Measurements from ENCODE around the gene TBC1D16.

Gene TBC1D16, protein sequence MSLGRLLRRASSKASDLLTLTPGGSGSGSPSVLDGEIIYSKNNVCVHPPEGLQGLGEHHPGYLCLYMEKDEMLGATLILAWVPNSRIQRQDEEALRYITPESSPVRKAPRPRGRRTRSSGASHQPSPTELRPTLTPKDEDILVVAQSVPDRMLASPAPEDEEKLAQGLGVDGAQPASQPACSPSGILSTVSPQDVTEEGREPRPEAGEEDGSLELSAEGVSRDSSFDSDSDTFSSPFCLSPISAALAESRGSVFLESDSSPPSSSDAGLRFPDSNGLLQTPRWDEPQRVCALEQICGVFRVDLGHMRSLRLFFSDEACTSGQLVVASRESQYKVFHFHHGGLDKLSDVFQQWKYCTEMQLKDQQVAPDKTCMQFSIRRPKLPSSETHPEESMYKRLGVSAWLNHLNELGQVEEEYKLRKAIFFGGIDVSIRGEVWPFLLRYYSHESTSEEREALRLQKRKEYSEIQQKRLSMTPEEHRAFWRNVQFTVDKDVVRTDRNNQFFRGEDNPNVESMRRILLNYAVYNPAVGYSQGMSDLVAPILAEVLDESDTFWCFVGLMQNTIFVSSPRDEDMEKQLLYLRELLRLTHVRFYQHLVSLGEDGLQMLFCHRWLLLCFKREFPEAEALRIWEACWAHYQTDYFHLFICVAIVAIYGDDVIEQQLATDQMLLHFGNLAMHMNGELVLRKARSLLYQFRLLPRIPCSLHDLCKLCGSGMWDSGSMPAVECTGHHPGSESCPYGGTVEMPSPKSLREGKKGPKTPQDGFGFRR

DNA sequence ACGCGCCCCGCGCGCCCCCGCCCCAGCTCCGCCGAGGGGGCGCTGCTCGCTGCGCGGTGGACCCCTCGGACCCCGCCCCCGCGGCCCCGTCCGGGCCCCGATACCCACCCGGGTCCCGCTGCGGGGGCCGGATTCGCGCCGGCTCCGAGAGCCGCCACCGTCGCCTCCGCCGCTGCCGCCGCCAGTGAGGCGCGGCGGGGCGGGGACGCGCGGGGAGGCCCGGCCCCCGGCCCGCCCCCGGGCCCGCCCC, at the start of gene TBC1D16:
Gene TBC1D16 (minus strand): TSS at position 186 of the 250 bp plus-strand sequence. CDS start 22,325 bp downstream, outside the sequence.
- TF ChIP-seq, protein P1, sequence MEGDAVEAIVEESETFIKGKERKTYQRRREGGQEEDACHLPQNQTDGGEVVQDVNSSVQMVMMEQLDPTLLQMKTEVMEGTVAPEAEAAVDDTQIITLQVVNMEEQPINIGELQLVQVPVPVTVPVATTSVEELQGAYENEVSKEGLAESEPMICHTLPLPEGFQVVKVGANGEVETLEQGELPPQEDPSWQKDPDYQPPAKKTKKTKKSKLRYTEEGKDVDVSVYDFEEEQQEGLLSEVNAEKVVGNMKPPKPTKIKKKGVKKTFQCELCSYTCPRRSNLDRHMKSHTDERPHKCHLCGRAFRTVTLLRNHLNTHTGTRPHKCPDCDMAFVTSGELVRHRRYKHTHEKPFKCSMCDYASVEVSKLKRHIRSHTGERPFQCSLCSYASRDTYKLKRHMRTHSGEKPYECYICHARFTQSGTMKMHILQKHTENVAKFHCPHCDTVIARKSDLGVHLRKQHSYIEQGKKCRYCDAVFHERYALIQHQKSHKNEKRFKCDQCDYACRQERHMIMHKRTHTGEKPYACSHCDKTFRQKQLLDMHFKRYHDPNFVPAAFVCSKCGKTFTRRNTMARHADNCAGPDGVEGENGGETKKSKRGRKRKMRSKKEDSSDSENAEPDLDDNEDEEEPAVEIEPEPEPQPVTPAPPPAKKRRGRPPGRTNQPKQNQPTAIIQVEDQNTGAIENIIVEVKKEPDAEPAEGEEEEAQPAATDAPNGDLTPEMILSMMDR (IDR thresholded peaks at IDR 0.05; ENCODE audit: control extremely low read depth, extremely low read depth, low read depth, missing control alignments), result no peak
- ChIA-PET POLR2A (no interaction called here), CTCF (no interaction called here)
- no peak for DNase-seq (ENCODE audit: extremely low spot score)

DNA sequence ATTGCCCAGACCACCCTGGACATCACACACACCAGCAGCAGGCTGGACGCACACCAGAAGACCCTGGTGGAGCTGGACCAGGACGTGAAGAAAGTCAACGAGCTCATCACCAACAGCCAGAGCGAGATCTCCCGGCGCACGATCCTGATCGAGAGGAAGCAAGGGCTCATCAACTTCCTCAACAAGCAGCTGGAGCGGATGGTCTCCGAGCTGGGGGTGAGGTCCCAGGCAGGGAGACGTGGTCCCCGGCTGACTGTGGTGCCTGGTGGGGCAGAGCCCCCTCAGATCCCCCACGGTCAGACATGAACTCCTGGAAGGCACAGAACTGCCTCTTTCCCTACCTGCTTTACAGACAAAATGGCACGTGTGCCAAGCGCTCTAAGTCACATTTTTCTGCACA, 49.1 kb upstream of the TBC1D16 start:
- ChIA-PET POLR2A (no interaction called here), CTCF (interaction anchor here (3.6 kb wide), 1 partner anchor 17 kb away, joined by 25 read pairs; the partner anchor contains the start of gene GAA)
- TF ChIP-seq, protein P1 (IDR thresholded peaks at IDR 0.05; ENCODE audit: control extremely low read depth, extremely low read depth, low read depth, missing control alignments), result no peak
- DNase-seq (ENCODE audit: extremely low spot score), result no peak

DNA sequence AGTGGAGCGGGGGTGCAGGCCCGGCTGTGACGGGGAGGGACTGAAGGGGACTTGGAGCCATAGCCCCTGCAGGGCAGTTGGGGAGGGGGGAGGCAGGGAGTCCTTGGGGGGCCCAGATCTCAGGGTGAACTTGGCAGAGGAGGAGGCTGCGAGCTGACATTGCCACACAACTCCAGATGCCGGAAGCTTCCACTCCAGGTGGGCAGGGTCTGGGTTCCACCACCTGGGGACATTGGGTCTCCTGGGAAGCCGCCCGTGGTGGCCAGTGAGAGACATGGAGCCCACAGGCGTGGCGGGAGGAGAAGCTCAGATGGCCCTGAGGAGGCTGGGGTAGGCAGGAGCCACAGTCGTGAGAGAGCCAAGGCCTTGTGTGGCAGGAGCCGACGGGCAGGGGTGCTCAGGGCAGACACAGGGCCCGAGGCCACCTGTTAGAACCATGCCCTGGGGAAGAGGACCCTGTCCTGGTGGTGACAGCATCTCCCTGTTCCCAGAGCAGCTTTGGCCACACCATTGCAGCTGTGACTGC, 47.5 kb upstream of the TBC1D16 start:
- CTCF ChIA-PET, result interaction anchor here (0.9 to 3.6 kb wide), 15 partner anchors 10 to 344 kb away, joined by 3 to 25 read pairs (median 4); partner anchors contain the start of gene GAA
- DNase-seq (ENCODE audit: extremely low spot score), result no peak
- POLR2A ChIA-PET, result no interaction called here
- TF ChIP-seq, protein P1 (IDR thresholded peaks at IDR 0.05; ENCODE audit: control extremely low read depth, extremely low read depth, low read depth, missing control alignments), result no peak

DNA sequence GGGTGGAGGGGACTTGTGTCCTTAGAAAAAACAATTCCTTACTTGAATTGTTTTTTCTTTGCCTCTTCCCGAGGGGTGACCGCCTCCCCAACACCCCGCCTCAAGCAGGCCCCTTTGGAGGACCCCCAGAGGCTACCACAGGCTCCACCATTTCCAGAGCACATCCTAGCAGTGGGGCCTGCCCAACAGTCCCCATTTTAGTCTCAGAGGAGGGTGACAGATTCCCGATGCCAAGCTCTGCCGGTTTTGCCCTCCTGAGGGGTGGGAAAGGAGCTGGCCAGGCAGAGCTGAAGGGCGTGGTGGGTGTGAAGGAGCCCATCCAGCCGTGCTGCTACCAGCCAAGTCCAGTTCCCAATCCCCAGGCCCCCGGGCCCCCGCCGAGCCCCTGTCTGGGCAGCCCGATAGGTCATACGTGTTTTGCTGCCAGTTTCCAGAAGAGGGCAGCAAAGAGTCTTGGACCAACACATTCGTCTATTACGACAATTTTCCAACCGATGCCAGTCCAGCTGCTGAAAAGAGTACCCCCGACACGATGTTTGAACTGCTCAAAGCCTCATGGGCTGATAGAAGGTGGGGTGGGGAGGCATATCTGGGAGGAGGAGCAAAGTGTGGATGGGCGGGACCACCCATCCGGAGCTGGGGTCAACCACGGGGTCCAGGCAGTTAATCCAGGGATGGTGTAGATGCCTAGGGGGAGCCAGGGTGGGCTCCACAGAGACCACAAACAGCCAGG, 46.9 kb upstream of the TBC1D16 start:
- ChIA-PET CTCF (interaction anchor here (0.8 to 3.6 kb wide), 20 partner anchors 10 to 344 kb away, joined by 3 to 25 read pairs (median 3); partner anchors contain the start of gene GAA), POLR2A (no interaction called here)
- TF ChIP-seq, protein P1 (IDR thresholded peaks at IDR 0.05; ENCODE audit: control extremely low read depth, extremely low read depth, low read depth, missing control alignments), result peak; percentile 76
- peak; percentile 84 for DNase-seq (ENCODE audit: extremely low spot score)

DNA sequence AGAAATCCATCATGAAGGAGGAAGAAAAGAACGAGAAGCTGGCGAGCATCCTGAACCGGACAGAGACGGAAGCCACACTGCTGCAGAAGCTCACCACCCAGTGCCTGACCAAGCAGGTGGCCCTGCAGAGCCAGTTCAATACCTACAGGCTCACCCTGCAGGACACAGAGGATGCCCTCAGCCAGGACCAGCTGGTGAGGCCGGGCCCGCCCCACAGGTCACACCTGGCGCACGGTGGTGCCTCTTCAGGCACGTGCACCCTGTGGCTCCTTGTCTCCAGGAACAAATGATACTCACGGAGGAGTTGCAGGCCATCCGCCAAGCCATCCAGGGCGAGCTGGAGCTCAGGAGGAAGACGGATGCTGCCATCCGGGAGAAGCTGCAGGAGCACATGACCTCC, 45.9 kb upstream of the TBC1D16 start:
- no peak for DNase-seq (ENCODE audit: extremely low spot score)
- TF ChIP-seq, protein P1 (IDR thresholded peaks at IDR 0.05; ENCODE audit: control extremely low read depth, extremely low read depth, low read depth, missing control alignments), result no peak
- POLR2A ChIA-PET, result no interaction called here
- CTCF ChIA-PET, result interaction anchor here (0.8 to 3.6 kb wide), 10 partner anchors 11 to 177 kb away, joined by 3 to 25 read pairs (median 3); partner anchors contain the start of gene GAA

DNA sequence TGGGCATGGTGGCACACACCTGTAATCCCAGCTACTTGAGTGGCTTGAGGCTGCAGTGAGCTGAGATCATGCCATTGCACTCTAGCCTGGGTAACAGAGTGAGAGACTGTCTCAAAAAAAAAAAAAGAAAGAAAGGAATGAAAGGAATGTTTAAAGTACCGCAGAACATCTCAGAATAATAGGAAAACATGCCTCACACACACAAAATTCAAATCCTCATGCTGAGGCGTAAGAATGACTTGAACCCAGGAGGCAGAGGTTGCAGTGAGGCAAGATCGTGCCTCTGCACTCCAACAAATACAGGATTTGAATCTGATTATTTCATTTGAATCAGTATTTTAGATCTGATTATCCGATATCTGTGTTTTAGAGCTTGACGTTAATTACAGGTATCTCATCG, 44.4 kb upstream of the TBC1D16 start:
- TF ChIP-seq, protein P1 (IDR thresholded peaks at IDR 0.05; ENCODE audit: control extremely low read depth, extremely low read depth, low read depth, missing control alignments), result no peak
- ChIA-PET POLR2A (no interaction called here), CTCF (interaction anchor here (1.3 kb wide), 1 partner anchor 21 kb away, joined by 4 read pairs; the partner anchor contains the start of gene GAA)
- DNase-seq (ENCODE audit: extremely low spot score), result no peak
